ENCODE data around the gene CRISP3. TPM values are rescaled to one million over a fixed set of nuclear protein-coding genes. Genes with fewer than 3 reads are reported as not detected.

CRISP3 gene
- total RNA-seq, 1 donor: not detected

DNA sequence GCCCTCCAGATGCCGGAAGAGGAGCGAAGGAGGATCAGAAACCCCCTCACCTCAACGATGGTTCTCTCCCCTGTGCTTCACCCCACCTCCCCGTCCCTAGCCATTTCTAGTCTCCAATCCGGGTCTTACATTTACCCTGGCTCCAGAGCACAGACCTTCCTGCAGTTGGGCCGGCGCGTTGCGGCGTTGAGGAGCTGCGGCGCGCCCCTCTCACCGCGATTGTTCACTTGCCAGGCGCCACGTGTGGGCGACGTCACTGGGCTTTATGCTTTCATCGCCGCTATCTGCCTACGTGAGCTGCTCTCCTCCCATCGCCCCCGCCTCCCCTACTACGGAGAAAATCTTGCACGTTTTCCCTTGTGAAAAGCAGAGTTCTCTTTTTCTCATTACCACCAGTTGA, 30.8 kb downstream of the CRISP3 start, which contains the start of gene CRISP2:
Gene CRISP2 (minus strand): TSS at position 198 of the 400 bp plus-strand sequence. CDS start 4,347 bp downstream, outside the sequence.
- Histone ChIP-seq H3K27ac (ENCODE audit: low read depth, low read length) (no peak within 1 kb of the TSS), H3K4me1 (ENCODE audit: insufficient read depth, low read length) (no peaks in the 10 kb centered on the region), H4K20me1 (ENCODE audit: insufficient read depth, low read length) (no peaks in the 10 kb centered on the region), H3K36me3 (ENCODE audit: insufficient read depth, low read length) (no peaks in the 10 kb centered on the region), H3K9me3 (ENCODE audit: low read depth, low read length) (no peaks in the 10 kb centered on the region), H3K27me3 (ENCODE audit: insufficient read depth, low read length) (no peaks in the 10 kb centered on the region), H3K4me2 (ENCODE audit: insufficient read depth, low read length) (no peak within 1 kb of the TSS), H2AFZ (ENCODE audit: low read length) (no peak within 1 kb of the TSS), H3K79me2 (ENCODE audit: insufficient read depth, low read length) (no peaks in the 10 kb centered on the region), H3K4me3 (ENCODE audit: insufficient read depth, low read length) (no peak within 1 kb of the TSS)
- TF ChIP-seq, protein P1, sequence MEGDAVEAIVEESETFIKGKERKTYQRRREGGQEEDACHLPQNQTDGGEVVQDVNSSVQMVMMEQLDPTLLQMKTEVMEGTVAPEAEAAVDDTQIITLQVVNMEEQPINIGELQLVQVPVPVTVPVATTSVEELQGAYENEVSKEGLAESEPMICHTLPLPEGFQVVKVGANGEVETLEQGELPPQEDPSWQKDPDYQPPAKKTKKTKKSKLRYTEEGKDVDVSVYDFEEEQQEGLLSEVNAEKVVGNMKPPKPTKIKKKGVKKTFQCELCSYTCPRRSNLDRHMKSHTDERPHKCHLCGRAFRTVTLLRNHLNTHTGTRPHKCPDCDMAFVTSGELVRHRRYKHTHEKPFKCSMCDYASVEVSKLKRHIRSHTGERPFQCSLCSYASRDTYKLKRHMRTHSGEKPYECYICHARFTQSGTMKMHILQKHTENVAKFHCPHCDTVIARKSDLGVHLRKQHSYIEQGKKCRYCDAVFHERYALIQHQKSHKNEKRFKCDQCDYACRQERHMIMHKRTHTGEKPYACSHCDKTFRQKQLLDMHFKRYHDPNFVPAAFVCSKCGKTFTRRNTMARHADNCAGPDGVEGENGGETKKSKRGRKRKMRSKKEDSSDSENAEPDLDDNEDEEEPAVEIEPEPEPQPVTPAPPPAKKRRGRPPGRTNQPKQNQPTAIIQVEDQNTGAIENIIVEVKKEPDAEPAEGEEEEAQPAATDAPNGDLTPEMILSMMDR (IDR thresholded peaks at IDR 0.05; ENCODE audit: extremely low read depth, low read depth, low read length): no peak
- no peak for DNase-seq (ENCODE audit: insufficient read length, low spot score, missing footprints)

DNA sequence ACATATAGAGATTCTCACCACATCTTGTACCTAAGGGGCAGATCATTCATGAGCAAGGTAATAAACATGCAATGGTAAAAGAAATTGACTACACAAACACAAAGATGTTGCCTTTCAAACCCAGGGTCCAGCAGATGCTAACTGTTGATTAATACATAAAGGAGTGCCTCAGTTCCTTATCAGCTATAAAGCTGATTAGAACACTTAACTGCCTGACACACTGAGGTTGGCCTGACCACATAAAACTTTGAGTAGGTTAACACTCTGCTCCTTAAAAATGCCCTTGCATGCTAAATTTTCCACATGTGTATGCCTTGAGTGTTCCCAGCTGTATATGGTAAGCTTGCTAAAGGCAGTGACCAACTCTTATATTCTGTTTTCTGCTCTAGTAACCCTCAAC, 45.7 kb downstream of the CRISP3 start:
- Histone ChIP-seq H3K27ac (ENCODE audit: low read depth, low read length) (no peak overlapping the region), H3K4me2 (ENCODE audit: insufficient read depth, low read length) (no peak overlapping the region), H3K79me2 (ENCODE audit: insufficient read depth, low read length) (no peaks in the 10 kb centered on the region), H4K20me1 (ENCODE audit: insufficient read depth, low read length) (no peaks in the 10 kb centered on the region), H3K4me1 (ENCODE audit: insufficient read depth, low read length) (no peaks in the 10 kb centered on the region), H2AFZ (ENCODE audit: low read length) (no peak overlapping the region), H3K9me3 (ENCODE audit: low read depth, low read length) (peaks cover 3% of the 10 kb centered on the region), H3K27me3 (ENCODE audit: insufficient read depth, low read length) (no peaks in the 10 kb centered on the region), H3K4me3 (ENCODE audit: insufficient read depth, low read length) (no peak overlapping the region), H3K36me3 (ENCODE audit: insufficient read depth, low read length) (no peaks in the 10 kb centered on the region)
- no peak for DNase-seq (ENCODE audit: insufficient read length, low spot score, missing footprints)
- TF ChIP-seq, protein P1 (IDR thresholded peaks at IDR 0.05; ENCODE audit: extremely low read depth, low read depth, low read length): no peak

DNA sequence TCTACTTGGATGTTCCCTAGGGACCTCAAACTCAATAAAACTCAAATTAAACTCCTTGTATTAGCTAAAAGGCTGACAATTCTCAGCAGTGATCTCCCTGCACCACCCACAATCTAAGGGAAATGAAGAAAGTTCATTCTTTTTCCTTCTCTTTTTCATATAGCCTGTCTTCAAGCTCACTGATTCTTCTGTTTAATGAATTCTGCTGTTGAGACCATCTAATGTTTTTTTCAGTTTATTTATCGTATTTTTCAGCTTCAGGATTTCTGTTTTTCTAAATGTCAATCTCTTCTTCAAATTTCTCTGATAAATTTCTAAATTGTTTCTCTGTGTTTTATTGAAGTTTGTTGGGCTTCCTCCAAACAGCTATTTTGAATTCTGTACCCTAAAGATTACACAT, 50.7 kb downstream of the CRISP3 start:
- TF ChIP-seq, protein P1 (IDR thresholded peaks at IDR 0.05; ENCODE audit: extremely low read depth, low read depth, low read length): no peak

DNA sequence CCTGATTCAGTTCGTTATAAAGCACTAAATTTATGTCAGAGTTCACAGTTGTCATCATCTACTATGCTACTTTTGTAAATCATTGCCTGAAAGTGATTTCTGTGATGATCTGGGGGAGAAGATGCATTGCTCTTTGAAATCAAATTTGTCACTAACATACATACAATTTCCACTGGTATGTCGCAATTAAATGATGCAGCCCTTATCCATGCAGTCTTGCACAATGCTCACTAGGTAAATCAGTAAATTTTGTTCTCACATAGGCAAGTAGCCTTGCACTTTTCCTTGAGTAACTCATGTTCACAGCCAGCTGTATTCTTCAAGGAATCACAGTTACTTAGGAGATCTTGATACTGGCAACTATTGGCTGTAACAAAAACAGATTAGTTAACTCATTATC, 51.7 kb downstream of the CRISP3 start:
- Histone ChIP-seq H3K27ac (ENCODE audit: low read depth, low read length) (no peak overlapping the region), H3K79me2 (ENCODE audit: insufficient read depth, low read length) (no peaks in the 10 kb centered on the region), H3K36me3 (ENCODE audit: insufficient read depth, low read length) (no peaks in the 10 kb centered on the region), H4K20me1 (ENCODE audit: insufficient read depth, low read length) (no peaks in the 10 kb centered on the region), H3K4me1 (ENCODE audit: insufficient read depth, low read length) (no peaks in the 10 kb centered on the region), H3K4me2 (ENCODE audit: insufficient read depth, low read length) (no peak overlapping the region), H3K4me3 (ENCODE audit: insufficient read depth, low read length) (no peak overlapping the region), H2AFZ (ENCODE audit: low read length) (no peak overlapping the region), H3K27me3 (ENCODE audit: insufficient read depth, low read length) (no peaks in the 10 kb centered on the region), H3K9me3 (ENCODE audit: low read depth, low read length) (no peaks in the 10 kb centered on the region)
- no peak for DNase-seq (ENCODE audit: insufficient read length, low spot score, missing footprints)
- TF ChIP-seq, protein P1 (IDR thresholded peaks at IDR 0.05; ENCODE audit: extremely low read depth, low read depth, low read length): no peak

More for the DNA sequence above, 50.7 kb downstream of the CRISP3 start:
- no peaks in the 10 kb centered on the region for H3K4me1 ChIP-seq (ENCODE audit: insufficient read depth, low read length)
- no peak for DNase-seq (ENCODE audit: insufficient read length, low spot score, missing footprints)
- H4K20me1 ChIP-seq (ENCODE audit: insufficient read depth, low read length): no peaks in the 10 kb centered on the region
- no peak overlapping the region for H3K4me2 ChIP-seq (ENCODE audit: insufficient read depth, low read length)
- no peaks in the 10 kb centered on the region for H3K27me3 ChIP-seq (ENCODE audit: insufficient read depth, low read length)
- no peak overlapping the region for H2AFZ ChIP-seq (ENCODE audit: low read length)
- H3K36me3 ChIP-seq (ENCODE audit: insufficient read depth, low read length): no peaks in the 10 kb centered on the region
- no peaks in the 10 kb centered on the region for H3K79me2 ChIP-seq (ENCODE audit: insufficient read depth, low read length)
- H3K27ac ChIP-seq (ENCODE audit: low read depth, low read length): no peak overlapping the region
- no peak overlapping the region for H3K4me3 ChIP-seq (ENCODE audit: insufficient read depth, low read length)
- H3K9me3 ChIP-seq (ENCODE audit: low read depth, low read length): peaks cover 3% of the 10 kb centered on the region

Other genes starting within 250 kb of the CRISP3 start
- not detected in 2 replicates for gene GLYATL3, start 244.5 kb downstream of the CRISP3 start, total RNA-seq
- gene C6orf141, start 193.7 kb downstream of the CRISP3 start, total RNA-seq: not detected in 2 replicates
- gene RHAG, start 107.5 kb downstream of the CRISP3 start, total RNA-seq: not detected in 2 replicates
- not detected in 2 replicates for gene CRISP2, start 30.8 kb downstream of the CRISP3 start, total RNA-seq
- not detected in 2 replicates for gene PGK2, start 42.9 kb upstream of the CRISP3 start, total RNA-seq
- not detected in 2 replicates for gene CRISP1, start 122.1 kb upstream of the CRISP3 start, total RNA-seq
- gene DEFB114, start 219.8 kb upstream of the CRISP3 start, total RNA-seq: not detected in 2 replicates
- not detected in 2 replicates for gene DEFB113, start 225.2 kb upstream of the CRISP3 start, total RNA-seq

All from osteoblast (primary cell).